B cell (primary cell): ENCODE data around the gene ULK4.

ENCODE experiments used
- CTCF ChIP-seq: fragments of 200-600 bp; IDR thresholded peaks from one replicate; pipeline ENCODE4 v1.8.0; 2022; ENCODE audit warnings: antibody characterized with exemption, mild to moderate bottlenecking
- EZH2 ChIP-seq: IDR thresholded peaks from 2 replicates; pipeline ENCODE4 v1.6.1; 2012; ENCODE audit warnings: borderline replicate concordance, low read depth, mild to moderate bottlenecking, moderate library complexity, low read length; ENCODE audit not compliant: insufficient read depth, poor library complexity, severe bottlenecking

- no peak for TF ChIP-seq CTCF
- TF ChIP-seq EZH2, result no peak
Measured at GRCh38 chr3:41490360-41490759, 471.5 kb downstream of the ULK4 start.
